GM21381 (cell line): Measurements from ENCODE around the gene C3orf85.
"Not testable (repeated sequence)": the region's sequence is repeated elsewhere in the genome, so short reads cannot be mapped to it uniquely, and the experiment has no call there.

Source experiments
- ATAC-seq: cut with Tn5 transposase; IDR thresholded peaks from one replicate; pipeline ENCODE4 v1.9.1; 2021; ENCODE audit warnings: mild to moderate bottlenecking, moderate library complexity; ENCODE audit not compliant: unreplicated experiment

The C3orf85 gene, protein sequence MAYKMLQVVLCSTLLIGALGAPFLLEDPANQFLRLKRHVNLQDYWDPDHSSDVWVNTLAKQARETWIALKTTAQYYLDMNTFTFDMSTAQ

DNA sequence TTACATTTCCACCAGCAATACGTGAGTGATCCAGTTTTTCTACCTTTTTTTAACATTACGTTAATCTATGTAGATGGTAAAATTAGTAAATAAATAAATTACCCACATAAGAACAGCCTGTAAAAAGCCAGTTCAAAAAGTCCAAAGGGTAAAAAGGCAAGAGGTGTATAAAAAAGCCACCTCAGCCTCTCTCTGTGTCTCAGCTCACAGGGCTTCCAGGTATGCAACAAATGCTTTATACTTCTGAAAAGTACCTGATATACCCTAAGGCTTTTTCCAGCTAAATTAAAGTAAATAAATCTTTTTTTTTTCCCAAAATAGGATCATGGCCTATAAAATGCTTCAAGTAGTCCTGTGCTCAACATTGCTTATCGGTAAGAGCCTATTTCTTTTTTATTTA lies at the start of gene C3orf85:
Gene C3orf85, plus strand, starts transcription at position 197 of the 400 bp plus-strand sequence. Its CDS starts 129 bp downstream, at position 326.
- ATAC-seq, result no peak

DNA sequence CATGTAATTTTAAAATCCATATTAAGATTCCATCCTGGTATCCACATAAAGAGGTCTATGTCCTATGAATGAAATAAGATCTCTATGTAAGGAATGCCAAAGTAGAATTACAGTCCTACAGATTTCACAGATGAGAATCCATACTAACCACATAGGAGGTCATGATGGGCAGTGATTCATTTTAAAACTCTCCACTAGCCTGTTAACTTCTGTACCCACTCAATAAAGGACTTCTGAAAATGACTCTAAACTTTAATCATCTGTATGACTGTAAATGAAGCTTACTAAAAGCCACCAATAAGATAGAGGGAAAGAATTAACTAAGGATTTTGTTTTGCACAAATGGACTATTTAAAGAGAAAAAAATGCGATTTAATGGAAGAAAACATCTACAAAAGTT lies 47.3 kb upstream of the C3orf85 start:
- ATAC-seq, result no peak

DNA sequence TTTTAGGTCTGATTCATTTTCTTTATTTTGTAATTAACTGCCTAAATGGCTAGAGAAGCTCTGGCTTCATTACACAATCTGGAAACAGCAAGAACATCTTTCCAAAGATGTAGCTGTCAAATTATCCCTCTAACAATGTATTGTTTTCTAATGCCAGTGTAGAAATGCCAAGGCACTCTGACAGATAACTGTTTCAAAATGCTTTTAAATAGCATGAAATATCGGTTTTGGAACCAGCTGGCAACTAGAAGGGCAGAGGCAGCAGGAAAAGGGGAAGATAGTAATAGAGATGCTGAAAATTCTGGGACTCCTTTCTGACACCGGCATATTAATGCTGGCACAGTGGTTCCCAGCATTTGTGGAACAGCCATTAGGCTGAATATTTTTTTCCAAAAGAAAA lies 44.7 kb upstream of the C3orf85 start:
- ATAC-seq, result no peak

DNA sequence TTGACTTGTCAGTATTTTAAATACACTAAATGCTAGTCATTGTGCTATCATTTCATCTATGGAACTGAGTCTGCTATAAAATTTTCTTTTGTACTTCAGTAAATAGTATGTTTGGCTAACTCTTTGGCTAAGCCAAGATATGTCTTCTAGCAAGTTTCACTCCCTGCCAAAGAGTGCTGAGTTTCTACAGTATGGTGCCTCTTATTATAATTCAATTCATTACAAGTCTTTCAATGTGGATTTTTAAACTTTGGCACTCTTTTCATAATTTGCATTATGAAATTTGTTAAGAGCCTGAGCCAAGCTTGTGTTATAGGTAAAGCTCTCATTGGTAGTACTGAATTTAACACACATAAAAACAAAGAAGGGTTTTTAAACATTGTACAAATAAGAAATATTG lies 43.0 kb upstream of the C3orf85 start:
- no peak for ATAC-seq

DNA sequence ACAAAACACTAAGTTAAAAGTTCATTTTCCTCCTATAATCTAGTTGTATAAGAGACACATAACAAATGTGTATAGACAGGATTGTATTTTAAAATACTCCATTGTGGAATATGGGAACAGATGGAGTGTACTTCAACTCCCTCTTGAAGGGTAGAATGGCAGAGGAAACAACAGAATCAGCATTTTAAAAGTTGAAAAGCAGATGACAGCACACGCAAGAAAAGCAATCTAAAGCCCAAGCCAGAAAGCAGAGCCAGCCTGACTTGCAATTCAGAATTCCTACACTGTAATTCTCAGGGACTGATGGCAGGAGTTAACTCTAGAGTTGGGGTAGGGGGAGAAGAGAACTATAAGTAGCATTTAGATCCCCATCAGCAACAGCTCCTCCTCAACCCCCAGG lies 41.4 kb upstream of the C3orf85 start:
- ATAC-seq, result no peak

DNA sequence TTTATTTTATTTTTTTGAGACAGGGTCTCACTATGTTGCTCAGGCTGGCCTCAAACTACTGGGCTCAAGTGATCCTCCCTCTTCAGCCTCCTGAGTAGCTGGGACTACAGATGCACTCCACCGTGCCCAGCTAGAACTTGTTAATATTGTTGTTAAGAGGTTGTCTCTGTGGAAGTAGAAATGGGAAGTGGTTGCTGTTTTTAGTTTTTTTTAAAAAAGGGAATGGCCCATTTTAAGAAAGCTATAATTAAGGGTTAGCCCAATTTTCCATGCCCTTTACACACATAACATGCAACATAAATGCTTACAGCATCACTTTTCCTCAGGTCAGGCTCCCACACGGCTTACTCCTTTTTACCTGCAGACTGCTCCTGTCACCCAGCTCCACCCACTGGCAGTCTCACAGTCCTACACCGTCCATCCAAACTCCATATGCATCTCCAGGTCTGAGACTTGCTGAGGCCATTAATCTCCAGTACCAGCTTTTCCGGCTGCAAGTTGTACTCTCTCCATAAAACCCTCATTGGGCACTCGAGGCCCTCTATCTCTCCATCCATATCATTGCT lies 38.4 kb upstream of the C3orf85 start:
- no peak for ATAC-seq

DNA sequence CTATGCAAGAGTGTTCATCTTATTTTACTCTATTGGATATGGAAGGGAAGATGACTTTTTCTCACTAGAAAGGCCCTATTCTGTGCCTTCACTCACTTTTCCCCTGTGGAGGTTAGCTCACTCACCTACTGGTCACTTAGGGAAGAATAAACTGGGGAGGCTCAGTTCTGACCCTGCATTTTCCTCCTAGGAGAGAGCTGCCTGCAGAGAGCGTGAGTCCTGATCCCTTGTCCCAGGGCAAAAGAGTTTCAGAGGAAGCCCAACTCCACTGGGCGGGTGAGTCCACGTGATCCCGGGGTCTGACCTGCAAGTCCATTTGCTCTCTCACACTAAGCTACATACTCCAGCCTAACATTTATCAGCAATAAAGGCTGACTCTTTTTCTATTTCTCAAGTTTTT lies 26.9 kb upstream of the C3orf85 start:
- ATAC-seq, result no peak

DNA sequence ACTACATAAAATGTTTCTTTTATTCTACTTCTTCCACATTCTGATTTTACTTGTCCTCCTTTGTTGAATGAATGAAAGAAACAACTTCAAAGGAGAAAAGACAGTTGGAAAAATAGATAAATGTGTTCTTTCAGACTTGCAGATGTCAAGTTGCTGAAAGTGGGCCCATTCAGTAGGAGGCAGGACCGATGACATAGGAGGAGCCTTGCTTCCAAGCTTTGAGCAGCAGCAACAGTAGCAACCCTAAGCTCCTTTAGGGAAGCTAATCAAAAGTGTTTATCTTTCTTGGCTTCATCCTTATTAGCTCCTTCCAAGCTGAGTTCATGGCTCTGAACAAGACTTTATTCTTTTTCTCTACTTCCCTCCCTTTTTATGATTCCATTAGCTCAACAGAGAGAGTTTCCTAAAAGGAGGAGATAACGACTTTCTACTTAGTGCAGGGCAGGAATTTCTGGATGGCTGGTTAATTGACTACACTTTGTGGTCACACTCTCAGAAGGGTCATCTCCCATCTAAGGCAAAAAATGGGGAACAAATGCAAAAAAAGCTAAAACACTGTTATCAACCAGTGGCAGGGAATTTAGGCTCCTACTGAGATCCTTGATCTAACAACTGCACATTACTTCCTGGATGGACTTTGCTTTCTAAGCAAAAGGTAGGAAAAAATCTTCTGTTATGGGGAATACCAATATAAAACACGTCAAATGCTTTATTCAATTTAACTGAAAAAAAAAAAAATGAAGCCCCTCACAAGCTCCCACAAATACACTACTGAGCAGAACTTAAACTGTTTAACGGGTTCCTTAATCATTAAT lies 23.4 kb upstream of the C3orf85 start:
- no peak for ATAC-seq

DNA sequence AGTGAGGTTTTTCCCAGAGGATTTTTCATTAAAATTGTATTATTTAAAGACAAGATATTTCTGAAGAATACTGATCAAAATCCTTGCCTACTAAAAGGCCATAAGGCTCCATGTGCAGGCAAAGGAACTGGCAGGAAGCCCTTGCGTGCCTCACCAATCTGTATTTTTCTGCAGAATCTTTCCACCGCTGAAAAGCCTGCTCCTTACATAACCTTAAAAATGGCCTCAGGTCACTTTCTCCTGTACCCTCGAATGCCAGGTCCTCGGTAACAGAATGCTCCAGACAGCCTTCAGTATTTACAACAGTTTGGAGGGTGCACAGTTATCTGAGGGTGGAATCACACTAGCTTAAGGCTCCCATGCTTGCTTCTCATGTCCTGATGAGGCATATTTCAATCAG lies 21.8 kb upstream of the C3orf85 start:
- ATAC-seq, result no peak

DNA sequence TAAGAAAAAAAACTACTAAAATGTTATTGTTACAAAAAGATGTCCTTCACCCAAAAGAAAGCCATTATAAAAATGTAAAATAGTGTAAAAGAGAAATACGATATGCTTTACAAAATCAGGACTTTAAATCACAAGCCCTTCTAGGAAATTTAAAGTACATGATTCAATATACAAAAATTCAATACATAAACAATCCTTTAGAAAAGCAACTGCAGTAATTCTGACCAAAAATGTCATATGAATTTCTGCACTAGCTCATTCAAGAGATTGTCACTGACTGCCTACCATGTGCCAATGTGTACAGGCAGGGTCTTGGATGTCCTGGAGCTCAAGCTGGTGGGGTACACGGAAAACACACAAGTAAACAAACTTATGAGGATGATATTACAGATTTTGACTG lies 21.1 kb upstream of the C3orf85 start:
- ATAC-seq, result no peak

DNA sequence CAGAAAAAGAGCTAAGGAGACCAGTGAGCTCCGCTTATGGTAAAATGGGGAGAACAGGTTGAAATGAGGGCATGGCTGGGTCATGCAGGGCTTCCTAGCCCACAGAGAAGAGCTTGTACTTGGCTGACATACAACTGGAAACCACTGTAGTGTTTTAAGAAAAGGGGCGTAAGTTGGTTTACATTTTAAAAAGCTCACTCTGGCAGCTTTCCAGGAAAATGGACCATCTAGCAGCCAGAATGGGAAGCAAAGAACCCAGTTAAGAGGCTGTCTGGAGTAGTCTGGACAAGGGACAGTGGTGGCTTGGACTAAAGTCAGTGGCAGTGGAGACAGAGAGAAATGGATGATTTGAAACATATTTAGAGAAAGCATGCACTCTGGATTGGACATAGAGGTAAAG lies 20.5 kb upstream of the C3orf85 start:
- no peak for ATAC-seq

DNA sequence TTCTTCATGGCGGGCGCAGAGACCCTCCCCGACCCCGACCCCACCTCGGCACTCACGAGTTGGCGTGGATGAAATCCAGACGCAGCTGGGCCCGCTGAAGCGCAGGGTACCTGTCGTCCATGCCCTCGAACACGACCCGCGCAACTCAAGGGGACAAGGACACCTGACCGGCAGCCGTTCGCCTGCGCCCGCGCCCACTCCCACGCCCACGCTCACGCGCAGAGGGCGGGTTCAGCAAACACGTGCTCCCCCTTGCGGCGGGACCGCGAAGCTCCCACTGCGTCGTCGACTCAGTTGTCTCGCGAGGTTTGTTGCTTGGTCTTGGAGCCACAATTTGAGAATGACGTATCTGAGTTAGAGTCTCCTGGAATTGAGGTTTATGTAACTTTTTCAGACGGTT lies 18.6 kb upstream of the C3orf85 start, which contains the start of gene MORC1:
Gene MORC1, minus strand, starts transcription at position 196 of the 400 bp plus-strand sequence. Its CDS starts 75 bp downstream, at position 121.
- ATAC-seq, result no peak

DNA sequence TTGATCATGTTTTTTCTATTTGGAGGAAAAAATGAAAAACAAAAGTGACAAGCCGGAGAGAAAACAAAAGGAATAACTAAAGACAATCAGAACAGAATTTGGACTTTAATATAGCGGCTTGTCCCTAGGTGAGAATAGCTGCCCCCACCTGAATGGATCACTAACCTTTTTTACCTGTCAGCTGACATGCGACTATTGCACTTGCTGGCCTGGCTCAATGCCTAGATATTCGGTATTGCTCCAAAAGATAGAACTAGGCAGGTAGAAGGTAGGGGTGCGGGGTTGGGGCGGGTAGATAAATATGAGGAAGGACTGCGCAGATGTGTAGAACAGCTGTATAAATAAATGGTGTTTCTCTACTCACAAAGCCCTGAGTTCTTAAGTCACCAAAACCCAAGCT lies 17.9 kb upstream of the C3orf85 start:
- no peak for ATAC-seq

DNA sequence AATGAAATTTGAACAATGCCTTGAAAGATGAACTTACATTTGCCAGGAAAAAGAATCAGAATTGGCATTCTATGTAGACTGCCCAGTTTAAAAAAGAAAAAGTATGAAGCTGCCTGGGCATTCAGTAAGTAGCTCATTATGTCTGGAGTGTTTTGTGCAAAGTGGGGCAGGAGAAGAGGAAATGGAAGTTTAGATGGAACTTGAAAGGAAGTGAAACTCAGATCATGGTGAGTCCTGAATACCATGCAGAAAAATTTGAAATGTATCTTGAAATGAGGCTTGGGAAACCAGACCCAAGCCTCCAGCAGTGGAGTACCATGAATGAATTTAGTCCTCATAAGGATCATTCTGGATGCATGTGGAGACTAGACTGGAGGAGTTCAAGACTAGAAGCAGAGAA lies 13.8 kb upstream of the C3orf85 start:
- ATAC-seq, result no peak

DNA sequence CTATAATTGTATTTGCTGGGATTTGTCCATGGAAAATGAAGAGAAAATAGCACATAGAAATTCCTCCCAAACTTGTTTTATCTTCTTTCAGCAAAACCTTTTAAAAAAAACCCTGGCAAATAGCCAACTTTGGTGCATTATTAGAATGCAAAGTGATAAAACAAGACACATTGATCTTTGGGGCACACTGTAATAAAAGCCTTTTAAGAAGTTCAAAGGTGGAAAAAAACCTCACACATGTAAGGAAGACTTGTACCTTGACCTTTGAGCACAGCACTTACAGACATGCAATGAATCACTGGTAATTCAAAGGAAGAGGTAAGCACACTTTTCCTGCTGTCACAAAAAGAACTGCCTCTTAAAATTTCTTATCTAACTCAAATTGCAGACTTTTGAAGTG lies 10.6 kb upstream of the C3orf85 start:
- no peak for ATAC-seq

DNA sequence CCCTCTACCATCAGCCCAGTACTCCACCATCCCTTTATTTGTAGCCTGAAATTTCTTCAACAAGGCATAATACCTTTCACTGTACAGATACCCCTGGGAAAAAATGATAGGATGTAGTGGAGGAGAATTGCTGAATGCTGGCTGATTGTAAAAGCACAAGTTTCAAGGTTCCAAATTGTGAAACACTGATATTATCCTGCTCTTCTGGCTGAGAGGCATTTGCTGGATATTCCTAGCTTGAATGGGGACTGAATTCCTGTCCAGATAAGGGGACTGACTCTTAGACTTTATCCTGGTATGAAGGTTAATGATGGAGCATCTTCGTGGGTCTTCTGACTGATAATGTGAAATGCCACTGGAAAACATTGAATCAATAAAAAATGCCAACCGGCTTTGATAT lies 9.0 kb upstream of the C3orf85 start:
- ATAC-seq, result no peak

DNA sequence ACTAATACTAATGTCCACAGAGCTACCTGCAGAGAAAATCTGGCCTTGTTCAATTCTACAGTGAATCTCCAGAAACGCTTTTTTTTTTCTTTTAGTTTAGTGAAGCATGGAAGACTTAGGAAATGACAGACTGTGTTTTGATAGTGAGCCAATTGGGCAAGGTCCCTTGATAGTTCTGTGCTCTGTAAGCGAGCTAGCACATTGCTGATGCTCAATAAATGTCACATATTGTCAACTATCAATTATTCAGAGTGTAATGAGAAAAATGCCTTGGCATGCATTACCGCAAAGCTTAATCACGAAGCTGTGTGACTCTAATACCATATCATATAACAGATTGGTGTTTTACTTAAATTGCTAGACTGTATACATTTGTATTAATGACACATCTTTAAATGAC lies 5.2 kb upstream of the C3orf85 start:
- ATAC-seq, result no peak

DNA sequence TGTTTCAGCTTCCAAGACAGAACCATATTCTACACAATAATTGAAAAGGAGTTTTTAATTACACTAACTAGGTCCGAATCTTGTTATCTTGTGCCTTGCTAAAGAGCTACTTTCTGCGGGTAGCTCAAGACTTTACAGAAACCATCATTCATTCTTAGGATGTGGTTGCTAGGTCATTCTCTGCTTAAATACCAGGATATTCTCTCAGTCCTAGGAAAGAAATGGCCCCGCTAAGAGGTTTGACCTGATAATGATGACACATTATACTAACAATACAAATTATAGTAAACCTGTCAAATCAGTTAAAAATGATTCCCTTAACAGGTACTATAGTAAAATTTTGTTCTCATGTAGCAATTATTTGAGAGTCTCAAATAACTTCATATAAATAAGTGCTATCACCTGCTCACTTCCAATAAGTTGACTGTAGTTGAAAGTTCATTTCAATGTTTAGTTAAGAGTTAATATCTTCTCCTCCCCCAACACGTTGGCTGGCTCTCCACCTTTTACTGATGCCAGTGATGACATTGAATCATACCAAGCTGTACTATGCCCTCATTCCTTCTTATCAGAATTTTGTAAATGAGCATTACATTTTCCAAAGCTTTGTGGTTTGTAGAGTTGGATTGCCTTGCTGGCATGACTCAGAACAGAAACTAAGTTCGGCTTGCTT lies 3.6 kb upstream of the C3orf85 start:
- no peak for ATAC-seq

DNA sequence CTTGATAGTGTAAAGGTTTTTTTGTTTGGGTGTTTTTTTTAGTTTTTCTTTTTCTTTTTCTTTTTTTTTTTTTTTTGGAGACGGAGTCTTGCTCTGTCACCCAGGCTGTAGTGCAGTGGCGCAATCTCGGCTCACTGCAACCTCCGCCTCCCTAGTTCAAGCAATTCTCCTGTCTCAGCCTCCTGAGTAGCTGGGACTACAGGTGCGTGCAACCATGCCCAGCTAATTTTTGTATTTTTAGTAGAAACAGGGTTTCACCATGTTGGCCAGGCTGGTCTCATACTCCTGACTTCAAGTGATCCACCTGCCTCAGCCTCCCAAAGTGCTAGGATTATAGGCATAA lies 3.1 kb upstream of the C3orf85 start:
- ATAC-seq, result not testable (repeated sequence)

DNA sequence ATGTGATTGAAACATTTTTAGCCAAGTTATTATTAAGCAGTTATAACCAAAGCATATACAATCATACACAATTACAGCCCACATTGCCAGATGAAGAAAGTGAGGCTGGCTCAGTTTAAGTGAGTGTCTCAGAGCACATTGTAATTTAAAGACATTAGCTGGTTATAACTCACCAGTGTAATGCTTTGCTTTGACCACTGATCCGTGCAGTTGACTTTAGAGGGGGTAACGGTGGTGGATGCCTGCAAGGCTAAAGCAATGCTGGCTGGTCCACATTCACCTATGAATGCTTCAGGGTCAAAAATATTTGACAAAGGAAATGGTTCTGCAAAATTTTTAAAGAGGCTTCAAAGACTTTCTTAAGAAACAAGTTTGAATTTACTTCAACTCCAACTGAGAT lies 1.2 kb downstream of the C3orf85 start:
- no peak for ATAC-seq

DNA sequence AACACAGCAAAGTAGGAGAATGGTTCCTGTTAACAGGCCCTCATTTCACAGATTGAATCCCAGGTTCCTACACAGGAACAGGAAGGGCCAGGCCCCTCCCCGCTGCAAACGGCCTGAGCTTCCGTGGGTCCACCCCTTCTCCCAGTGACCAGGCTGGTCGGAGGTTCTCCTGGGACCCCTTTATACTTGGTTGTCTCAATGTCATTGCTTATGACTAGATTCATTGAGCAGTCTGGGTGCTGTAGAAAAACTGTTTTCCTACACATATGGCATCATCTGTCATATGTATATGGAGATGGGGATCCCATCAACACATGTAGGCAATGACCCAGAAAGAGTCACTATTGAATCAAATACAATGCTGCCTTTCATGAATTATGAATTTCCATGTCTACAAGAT lies 3.8 kb downstream of the C3orf85 start:
- ATAC-seq, result no peak

DNA sequence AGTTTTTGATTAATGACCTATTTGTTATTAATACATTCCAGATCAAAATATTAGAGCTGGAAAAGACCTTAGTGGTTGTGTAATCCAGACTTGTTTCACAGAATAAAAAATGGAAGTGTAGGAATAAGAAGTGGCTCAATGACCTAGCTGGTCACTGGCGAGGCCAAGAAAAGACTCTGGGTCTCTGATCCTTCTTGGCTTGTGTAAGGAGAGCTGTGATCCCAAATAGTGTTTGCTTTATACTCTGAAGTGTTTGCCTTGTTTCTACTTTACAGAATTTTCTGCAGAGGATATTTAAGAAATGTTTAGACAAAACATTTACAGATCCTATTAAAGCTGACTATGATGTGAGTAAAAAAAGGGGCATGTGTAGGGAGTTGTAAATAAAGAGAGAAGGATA lies 7.1 kb downstream of the C3orf85 start:
- no peak for ATAC-seq
